Calu3 (cell line): Measurements from ENCODE around the gene CSTF3. TPM values are rescaled to one million over a fixed set of nuclear protein-coding genes. Genes with fewer than 3 reads are reported as not detected.

Experiments
- BruUV-seq: library from RNA; stranded (reverse); fragments of 400-500 nt; replicated peaks from 2 replicates; lab custom pipeline; 2021; lab: Mats Ljungman, UMichigan
- CTCF ChIA-PET: fragments of 300-600 bp; sonication (Branson Sonifier 250); formaldehyde crosslinking; loops from one replicate; lab custom pipeline; 2022; ENCODE audit warnings: antibody characterized with exemption; lab: Charles Lee
- DNase-seq: peaks from one replicate; pipeline ENCODE4 v3.0.0; 2022
- H3K27ac Mint-ChIP-seq: one replicate; pipeline ENCODE4 v1.8.0; 2022; ENCODE audit warnings: mixed read lengths; ENCODE audit not compliant: unreplicated experiment
- H3K27me3 Mint-ChIP-seq: one replicate; pipeline ENCODE4 v1.8.0; 2022; ENCODE audit warnings: mixed read lengths; ENCODE audit not compliant: unreplicated experiment
- H3K36me3 Mint-ChIP-seq: one replicate; pipeline ENCODE4 v1.8.0; 2022; ENCODE audit warnings: mild to moderate bottlenecking, moderate library complexity, mixed read lengths; ENCODE audit not compliant: insufficient read depth, unreplicated experiment
- H3K4me1 Mint-ChIP-seq: one replicate; pipeline ENCODE4 v1.8.0; 2022; ENCODE audit warnings: mild to moderate bottlenecking, low read depth, mixed read lengths; ENCODE audit not compliant: unreplicated experiment
- H3K4me3 Mint-ChIP-seq: one replicate; pipeline ENCODE4 v1.8.0; 2022; ENCODE audit warnings: mild to moderate bottlenecking, low read depth, moderate library complexity, mixed read lengths; ENCODE audit not compliant: unreplicated experiment
- H3K9me3 Mint-ChIP-seq: one replicate; pipeline ENCODE4 v1.8.0; 2022; ENCODE audit warnings: low read depth, mixed read lengths; ENCODE audit not compliant: unreplicated experiment
- intact Hi-C: fragments of 100-400 bp; cut with micrococcal nuclease; formaldehyde crosslinking; loops from one replicate; pipeline ENCODE4 v1.10.0; 2022; ENCODE audit not compliant: unreplicated experiment
- total RNA-seq: library from RNA; stranded (reverse); gene quantifications from 2 replicates; pipeline ENCODE4 v1.2.3, GENCODE V29; 2022
- TF ChIP-seq, protein P1 (sequence below): fragments of 200-600 bp; IDR thresholded peaks from one replicate; pipeline ENCODE4 v1.8.0; 2022; ENCODE audit warnings: antibody characterized with exemption; ENCODE audit not compliant: unreplicated experiment

The CSTF3 gene
- total RNA-seq, 1 experiment from 2014 or later, result 51.1 TPM

GRCh38 chr11:33064033-33064825 is 97.1 kb downstream of the CSTF3 start:
- H3K36me3 Mint-ChIP-seq, result peaks cover 5% of the 10 kb centered on the region
- TF ChIP-seq, protein P1, sequence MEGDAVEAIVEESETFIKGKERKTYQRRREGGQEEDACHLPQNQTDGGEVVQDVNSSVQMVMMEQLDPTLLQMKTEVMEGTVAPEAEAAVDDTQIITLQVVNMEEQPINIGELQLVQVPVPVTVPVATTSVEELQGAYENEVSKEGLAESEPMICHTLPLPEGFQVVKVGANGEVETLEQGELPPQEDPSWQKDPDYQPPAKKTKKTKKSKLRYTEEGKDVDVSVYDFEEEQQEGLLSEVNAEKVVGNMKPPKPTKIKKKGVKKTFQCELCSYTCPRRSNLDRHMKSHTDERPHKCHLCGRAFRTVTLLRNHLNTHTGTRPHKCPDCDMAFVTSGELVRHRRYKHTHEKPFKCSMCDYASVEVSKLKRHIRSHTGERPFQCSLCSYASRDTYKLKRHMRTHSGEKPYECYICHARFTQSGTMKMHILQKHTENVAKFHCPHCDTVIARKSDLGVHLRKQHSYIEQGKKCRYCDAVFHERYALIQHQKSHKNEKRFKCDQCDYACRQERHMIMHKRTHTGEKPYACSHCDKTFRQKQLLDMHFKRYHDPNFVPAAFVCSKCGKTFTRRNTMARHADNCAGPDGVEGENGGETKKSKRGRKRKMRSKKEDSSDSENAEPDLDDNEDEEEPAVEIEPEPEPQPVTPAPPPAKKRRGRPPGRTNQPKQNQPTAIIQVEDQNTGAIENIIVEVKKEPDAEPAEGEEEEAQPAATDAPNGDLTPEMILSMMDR, result no peak
- peaks cover 22% of the 10 kb centered on the region for H3K4me1 Mint-ChIP-seq
- no TSS peak for BruUV-seq
- no peak overlapping the region for H3K4me3 Mint-ChIP-seq
- CTCF ChIA-PET, result interaction anchor here (0.5 to 1.2 kb wide), 3 partner anchors 25 to 181 kb away, joined by 3 to 4 read pairs (median 3); no protein-coding TSS in a partner anchor
- intact Hi-C loops, result loop anchor here (10.0 kb wide), 2 partner anchors 169 to 349 kb away; partner anchors contain the start of gene QSER1
- DNase-seq, result no peak
- no peak overlapping the region for H3K27ac Mint-ChIP-seq
- no peaks in the 10 kb centered on the region for H3K27me3 Mint-ChIP-seq
- no peaks in the 10 kb centered on the region for H3K9me3 Mint-ChIP-seq

DNA sequence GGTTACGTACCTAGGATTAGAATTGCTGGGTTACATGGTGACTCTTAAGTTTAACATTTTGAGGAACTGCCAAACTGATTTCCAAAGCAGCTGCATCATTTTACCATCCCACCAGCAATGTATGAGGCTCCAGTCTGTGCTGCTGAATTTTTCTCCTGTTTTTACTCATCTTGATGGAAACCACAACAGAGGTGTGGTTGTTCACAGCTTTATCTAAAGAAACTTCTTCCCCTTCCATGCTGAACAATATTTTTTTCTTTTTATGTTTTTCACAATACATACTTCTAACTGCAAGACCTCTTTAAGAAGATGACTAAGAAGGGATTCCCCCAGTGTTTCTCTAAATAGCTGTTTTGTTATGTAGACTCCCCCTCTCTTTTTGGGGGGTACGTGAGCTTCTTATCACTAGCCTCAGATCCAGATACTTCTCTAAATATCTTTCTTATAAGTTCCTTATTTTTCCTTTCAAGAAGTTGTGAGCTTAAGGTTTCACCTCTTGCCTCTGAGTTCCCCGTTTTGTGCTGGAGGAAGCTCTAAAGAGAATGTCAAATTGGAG is 97.9 kb downstream of the CSTF3 start:
- no peak for DNase-seq
- TF ChIP-seq, protein P1, result no peak
- BruUV-seq, result no TSS peak
- H3K9me3 Mint-ChIP-seq, result no peaks in the 10 kb centered on the region
- intact Hi-C loops, result loop anchor here (10.0 kb wide), 2 partner anchors 169 to 349 kb away; partner anchors contain the start of gene QSER1
- H3K27ac Mint-ChIP-seq, result no peak overlapping the region
- H3K36me3 Mint-ChIP-seq, result peaks cover 5% of the 10 kb centered on the region
- CTCF ChIA-PET, result interaction anchor here (1.2 kb wide), 1 partner anchor 89 kb away, joined by 3 read pairs; no protein-coding TSS in a partner anchor
- H3K4me1 Mint-ChIP-seq, result peaks cover 22% of the 10 kb centered on the region
- H3K4me3 Mint-ChIP-seq, result no peak overlapping the region
- H3K27me3 Mint-ChIP-seq, result no peaks in the 10 kb centered on the region

GRCh38 chr11:33062137-33062536 is 99.1 kb downstream of the CSTF3 start:
- TF ChIP-seq, protein P1, result no peak
- CTCF ChIA-PET, result interaction anchor here (1.2 kb wide), 1 partner anchor 22 kb away, joined by 4 read pairs; the partner anchor contains the start of gene TCP11L1
- BruUV-seq, result no TSS peak

DNA sequence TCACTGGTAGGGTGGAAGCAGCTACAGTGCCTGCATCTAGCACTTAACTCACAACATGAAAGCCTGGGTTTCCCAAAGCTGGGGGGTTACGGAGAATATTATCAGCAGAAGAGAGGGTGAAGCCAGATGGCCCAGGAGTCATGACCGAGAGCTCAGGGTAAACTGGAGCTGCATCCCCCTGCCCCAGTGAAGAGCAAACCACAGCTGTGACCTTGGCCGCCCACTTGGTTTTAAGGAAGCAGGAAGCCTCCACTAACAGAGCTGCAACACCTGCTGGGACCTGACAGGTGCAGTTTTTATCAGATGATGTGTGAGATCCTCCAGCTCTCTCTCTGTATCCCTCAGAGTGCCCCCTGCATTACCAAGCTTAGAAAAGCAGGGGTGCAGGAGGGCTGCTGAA is 101.0 kb downstream of the CSTF3 start:
- intact Hi-C loops, result loop anchor here (10.0 kb wide), 2 partner anchors 165 to 345 kb away; partner anchors contain the start of gene QSER1
- Mint-ChIP-seq H3K27ac (no peak overlapping the region), H3K4me1 (peaks cover 22% of the 10 kb centered on the region), H3K9me3 (no peaks in the 10 kb centered on the region), H3K36me3 (peaks cover 5% of the 10 kb centered on the region), H3K4me3 (no peak overlapping the region), H3K27me3 (no peaks in the 10 kb centered on the region)
- no peak for DNase-seq
- BruUV-seq, result no TSS peak
- CTCF ChIA-PET, result interaction anchor here (1.5 kb wide), 1 partner anchor 30 kb away, joined by 3 read pairs; no protein-coding TSS in a partner anchor
- TF ChIP-seq, protein P1, result no peak

More at GRCh38 chr11:33062137-33062536, 99.1 kb downstream of the CSTF3 start:
- no peak overlapping the region for H3K4me3 Mint-ChIP-seq
- intact Hi-C loops, result loop anchor here (10.0 kb wide), 2 partner anchors 167 to 347 kb away; partner anchors contain the start of gene QSER1
- no peaks in the 10 kb centered on the region for H3K27me3 Mint-ChIP-seq
- peaks cover 22% of the 10 kb centered on the region for H3K4me1 Mint-ChIP-seq
- H3K27ac Mint-ChIP-seq, result no peak overlapping the region
- DNase-seq, result no peak
- no peaks in the 10 kb centered on the region for H3K9me3 Mint-ChIP-seq
- peaks cover 5% of the 10 kb centered on the region for H3K36me3 Mint-ChIP-seq
